T-cell (primary cell): ENCODE results near the gene SHB. TPM values are rescaled to one million over a fixed set of nuclear protein-coding genes. Genes with fewer than 3 reads are reported as not detected.

ENCODE experiments used
- ATAC-seq, 4 experiments: fragments of 200-7000 bp in 3 of 4; fragments of 150-1000 bp in 1 of 4; cut with Tn5 transposase; replicated peaks in 1 of 4; 1 replicate in 3 of 4; 2 replicates in 1 of 4; pipeline ENCODE4 v1.10.0; 2021; ENCODE audit warnings: moderate library complexity in 3 of 4, mild to moderate bottlenecking in 2 of 4, moderate number of reproducible peaks in 1 of 4
- CTCF ChIA-PET, 2 donors: fragments of 300-600 bp; sonication (Branson Sonifier 250); formaldehyde crosslinking; loops; one replicate each; lab custom pipeline; 2022; ENCODE audit warnings: antibody characterized with exemption in 2 of 2; lab: Charles Lee
- POLR2A ChIA-PET, 2 donors: fragments of 300-600 bp; sonication (Branson Sonifier 250); formaldehyde crosslinking; loops; one replicate each; lab custom pipeline; 2022; ENCODE audit warnings: antibody characterized with exemption in 2 of 2; lab: Charles Lee
- DNase-seq, 35 experiments: peaks; one replicate each; pipeline versions ENCODE4 v3.0.0 to v3.0.0-alpha.2; 2013 to 2023
- H3K27ac ChIP-seq: one replicate; pipeline ENCODE4 v1.5.1; 2013; ENCODE audit warnings: low read length
- H3K27me3 ChIP-seq, 2 experiments: replicated peaks in 1 of 2; 1 replicate in 1 of 2; 2 replicates in 1 of 2; pipeline versions ENCODE4 v1.6.1 to v1.7.0; 2013; ENCODE audit warnings: low read length in 1 of 2, mixed read lengths in 1 of 2; ENCODE audit not compliant: control insufficient read depth in 2 of 2, insufficient read depth in 2 of 2; ENCODE audit errors: extremely low read depth in 1 of 2
- H3K36me3 ChIP-seq, 2 donors: 1 replicate in 1 of 2; 2 replicates in 1 of 2; pipeline versions ENCODE4 v1.6.1 to v1.7.0; 2013; ENCODE audit warnings: low read length in 1 of 2; ENCODE audit not compliant: control insufficient read depth in 2 of 2, insufficient read depth in 1 of 2; ENCODE audit errors: extremely low read depth in 1 of 2
- H3K4me1 ChIP-seq, 2 experiments: 1 replicate in 1 of 2; 2 replicates in 1 of 2; pipeline versions ENCODE4 v1.6.1 to v1.7.0; 2013; ENCODE audit warnings: low read length in 2 of 2, mixed read lengths in 1 of 2; ENCODE audit not compliant: insufficient read depth in 2 of 2, control insufficient read depth in 1 of 2; ENCODE audit errors: extremely low read depth in 1 of 2
- H3K4me3 ChIP-seq, 2 donors: 1 replicate in 1 of 2; 2 replicates in 1 of 2; pipeline versions ENCODE4 v1.5.1 to v1.7.0; 2013; ENCODE audit warnings: mild to moderate bottlenecking in 2 of 2, low read length in 1 of 2, moderate library complexity in 1 of 2; ENCODE audit not compliant: control insufficient read depth in 1 of 2; ENCODE audit errors: extremely low read depth in 1 of 2
- H3K9me3 ChIP-seq: 2 replicates; pipeline ENCODE4 v1.7.0; 2013
- H3K27ac Mint-ChIP-seq, 2 donors: one replicate each; pipeline ENCODE4 v1.8.0; 2020 to 2021; ENCODE audit warnings: mild to moderate bottlenecking in 2 of 2, mixed read lengths in 2 of 2
- H3K27me3 Mint-ChIP-seq, 2 donors: one replicate each; pipeline ENCODE4 v1.8.0; 2021 to 2022; ENCODE audit warnings: mixed read lengths in 2 of 2
- H3K36me3 Mint-ChIP-seq: one replicate; pipeline ENCODE4 v1.8.0; 2021; ENCODE audit warnings: mixed read lengths
- H3K4me1 Mint-ChIP-seq, 3 donors: one replicate each; pipeline ENCODE4 v1.8.0; 2020 to 2022; ENCODE audit warnings: mixed read lengths in 3 of 3, mild to moderate bottlenecking in 1 of 3
- H3K4me3 Mint-ChIP-seq, 3 donors: one replicate each; pipeline ENCODE4 v1.8.0; 2020 to 2022; ENCODE audit warnings: mild to moderate bottlenecking in 3 of 3, mixed read lengths in 3 of 3, moderate library complexity in 3 of 3
- H3K9me3 Mint-ChIP-seq, 3 donors: one replicate each; pipeline ENCODE4 v1.8.0; 2020 to 2022; ENCODE audit warnings: mixed read lengths in 3 of 3
- WGBS: methylation state at CpG from one replicate; pipeline ENCODE4 v1.1.5; 2013; ENCODE audit warnings: missing lambda C conversion rate; ENCODE audit not compliant: insufficient coverage; 5-methylcytosine and 5-hydroxymethylcytosine counted together
- total RNA-seq, 35 experiments: library from RNA in 6 of 35; stranded (reverse) in 6 of 35; fragments of 120-200 nt in 1 of 35; gene quantifications; one replicate each; pipeline versions ENCODE4 v1.2.1 to v1.2.4 and lab custom pipeline; 2013 to 2026

The SHB gene
- total RNA-seq, 5 donors from 2014 or later (not counting 1 experiment from before 2014, with no cell fraction given), result 1.2 to 1.5 (median 1.3) TPM

DNA sequence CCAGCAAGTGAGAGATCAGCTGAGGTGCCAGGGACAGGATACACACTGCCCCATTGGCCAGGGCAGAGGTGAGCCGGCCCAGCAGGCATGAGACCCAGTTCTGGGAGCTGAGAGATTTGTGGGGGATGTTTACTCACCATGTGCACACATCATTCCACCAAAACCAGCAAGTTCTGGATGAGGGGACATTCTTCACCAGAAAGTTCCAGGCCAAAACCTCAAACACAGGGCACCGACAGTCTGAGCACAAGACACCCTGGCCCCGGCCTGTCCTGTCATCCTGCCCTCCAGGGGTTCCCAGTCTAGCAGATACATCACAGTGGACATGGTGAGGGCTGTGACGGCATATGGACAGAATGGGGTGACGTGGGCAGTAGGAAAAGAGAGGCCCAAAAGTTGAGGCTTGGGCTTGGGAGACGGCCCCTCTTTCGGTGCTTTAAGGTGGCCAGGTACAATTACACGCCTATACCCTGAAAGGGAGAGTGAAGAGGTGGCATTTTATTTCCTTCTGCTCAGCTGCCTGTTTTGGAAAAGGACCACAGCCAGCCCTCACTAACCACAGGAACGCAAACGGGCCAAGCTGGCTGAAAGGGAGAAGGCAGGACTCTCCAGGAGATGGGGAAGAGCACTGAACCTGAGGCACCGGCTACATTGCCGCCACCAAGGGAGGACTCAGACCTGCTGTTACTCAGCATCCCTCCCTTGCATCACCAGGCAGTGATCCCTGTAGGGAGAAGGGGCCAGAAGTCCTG, 64.0 kb downstream of the SHB start:
- ATAC-seq, result no peak
- H3K27ac ChIP-seq, result no peak overlapping the region
- H3K4me3 ChIP-seq, result no peak overlapping the region
- Mint-ChIP-seq H3K27me3 (no peaks in the 10 kb centered on the region), H3K27ac (no peak overlapping the region), H3K4me1 (peaks cover 12 to 21% (median 12%) of the 10 kb centered on the region in 3 donors), H3K4me3 (no peak overlapping the region), H3K9me3 (no peaks in the 10 kb centered on the region), H3K36me3 (no peaks in the 10 kb centered on the region)
- ChIA-PET CTCF (no interaction called here), POLR2A (no interaction called here)
- no peaks in the 10 kb centered on the region for H3K36me3 ChIP-seq
- WGBS, result 100% methylated on average over 5 of the region's 12 CpGs
- H3K4me1 ChIP-seq, result peaks cover 0 to 41% of the 10 kb centered on the region in 2 experiments
- DNase-seq, result no peak
- no peaks in the 10 kb centered on the region for H3K27me3 ChIP-seq
- no peaks in the 10 kb centered on the region for H3K9me3 ChIP-seq

- Histone ChIP-seq H3K4me3 (no peak overlapping the region), H3K27me3 (no peaks in the 10 kb centered on the region), H3K27ac (no peak overlapping the region), H3K9me3 (no peaks in the 10 kb centered on the region), H3K4me1 (peaks cover 0 to 38% of the 10 kb centered on the region in 2 experiments), H3K36me3 (no peaks in the 10 kb centered on the region)
- ChIA-PET POLR2A (no interaction called here), CTCF (no interaction called here)
- Mint-ChIP-seq H3K4me3 (no peak overlapping the region), H3K27ac (no peak overlapping the region), H3K9me3 (no peaks in the 10 kb centered on the region), H3K36me3 (no peaks in the 10 kb centered on the region), H3K27me3 (no peaks in the 10 kb centered on the region), H3K4me1 (peaks cover 12 to 21% (median 12%) of the 10 kb centered on the region in 3 donors)
- ATAC-seq (no peak), DNase-seq (no peak)
- 91% methylated on average over 9 of the region's 17 CpGs for WGBS
Observed at GRCh38 chr9:38003946-38004808, 64.8 kb downstream of the SHB start.

GRCh38 chr9:38003230-38003629, 65.8 kb downstream of the SHB start:
- H3K4me3 Mint-ChIP-seq, result no peak overlapping the region
- WGBS, result 45% methylated on average over 8 of the region's 8 CpGs
- Histone ChIP-seq H3K9me3 (no peaks in the 10 kb centered on the region), H3K27me3 (no peaks in the 10 kb centered on the region), H3K4me1 (peaks cover 0 to 29% of the 10 kb centered on the region in 2 experiments), H3K36me3 (no peaks in the 10 kb centered on the region), H3K4me3 (no peak overlapping the region), H3K27ac (no peak overlapping the region)
- no peaks in the 10 kb centered on the region for H3K27me3 Mint-ChIP-seq
- ChIA-PET CTCF (no interaction called here), POLR2A (no interaction called here)
- no peaks in the 10 kb centered on the region for H3K9me3 Mint-ChIP-seq
- peaks cover 4 to 15% (median 7%) of the 10 kb centered on the region in 3 donors for H3K4me1 Mint-ChIP-seq
- ATAC-seq (peak in 1 of 4 experiments; percentile 22), DNase-seq (peak in 5 of 35 experiments; percentile 1 to 17 (median 8))
- no peaks in the 10 kb centered on the region for H3K36me3 Mint-ChIP-seq
- no peak overlapping the region for H3K27ac Mint-ChIP-seq

- WGBS, result 81% methylated on average over 6 of the region's 7 CpGs
- H3K9me3 ChIP-seq, result no peaks in the 10 kb centered on the region
- H3K4me3 Mint-ChIP-seq, result no peak overlapping the region
- H3K36me3 ChIP-seq, result no peaks in the 10 kb centered on the region
- no peak overlapping the region for H3K4me3 ChIP-seq
- DNase-seq, result no peak
- H3K9me3 Mint-ChIP-seq, result no peaks in the 10 kb centered on the region
- ATAC-seq, result no peak
- H3K27ac Mint-ChIP-seq, result no peak overlapping the region
- ChIA-PET CTCF (no interaction called here), POLR2A (no interaction called here)
- no peak overlapping the region for H3K27ac ChIP-seq
- peaks cover 0 to 6% (median 3%) of the 10 kb centered on the region in 3 donors for H3K4me1 Mint-ChIP-seq
- H3K4me1 ChIP-seq, result peaks cover 0 to 23% of the 10 kb centered on the region in 2 experiments
- no peaks in the 10 kb centered on the region for H3K27me3 Mint-ChIP-seq
- no peaks in the 10 kb centered on the region for H3K27me3 ChIP-seq
- H3K36me3 Mint-ChIP-seq, result no peaks in the 10 kb centered on the region
Observed at GRCh38 chr9:38001430-38001829, 67.6 kb downstream of the SHB start.

DNA sequence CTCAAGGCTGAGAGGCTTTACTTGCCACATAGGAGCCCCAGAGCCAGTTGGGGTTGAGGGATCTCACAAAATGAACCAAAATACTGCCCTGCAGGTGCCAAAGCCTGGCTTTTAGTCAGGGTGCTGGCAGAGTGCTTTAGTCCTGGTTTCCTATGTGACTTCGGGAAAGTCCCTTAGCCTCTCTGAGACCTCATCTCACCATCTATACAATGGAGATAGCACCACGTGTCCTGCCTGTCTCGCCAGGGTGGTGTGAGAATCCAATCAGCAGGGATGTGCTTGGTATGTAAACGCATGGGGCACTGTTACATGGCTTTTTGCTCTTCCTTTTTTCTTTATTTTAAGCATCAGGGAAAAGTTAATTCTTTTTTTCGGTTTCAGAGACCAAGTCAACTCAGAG, 68.3 kb downstream of the SHB start:
- H3K27ac ChIP-seq, result no peak overlapping the region
- H3K36me3 ChIP-seq, result no peaks in the 10 kb centered on the region
- H3K27me3 Mint-ChIP-seq, result no peaks in the 10 kb centered on the region
- no peak overlapping the region for H3K27ac Mint-ChIP-seq
- H3K9me3 Mint-ChIP-seq, result no peaks in the 10 kb centered on the region
- peaks cover 0 to 23% of the 10 kb centered on the region in 2 experiments for H3K4me1 ChIP-seq
- no peaks in the 10 kb centered on the region for H3K9me3 ChIP-seq
- WGBS, result no CpG with 5 or more reads among the region's 5 CpGs
- ChIA-PET CTCF (no interaction called here), POLR2A (no interaction called here)
- peaks cover 0 to 6% (median 3%) of the 10 kb centered on the region in 3 donors for H3K4me1 Mint-ChIP-seq
- no peak for ATAC-seq
- H3K27me3 ChIP-seq, result no peaks in the 10 kb centered on the region
- no peaks in the 10 kb centered on the region for H3K36me3 Mint-ChIP-seq
- no peak overlapping the region for H3K4me3 ChIP-seq
- no peak overlapping the region for H3K4me3 Mint-ChIP-seq
- no peak for DNase-seq

- WGBS, result 87% methylated on average over 7 of the region's 9 CpGs
- H3K27ac ChIP-seq, result no peak overlapping the region
- H3K9me3 Mint-ChIP-seq, result no peaks in the 10 kb centered on the region
- peaks cover 0 to 23% of the 10 kb centered on the region in 2 experiments for H3K4me1 ChIP-seq
- no peaks in the 10 kb centered on the region for H3K9me3 ChIP-seq
- no peak overlapping the region for H3K4me3 Mint-ChIP-seq
- H3K27ac Mint-ChIP-seq, result no peak overlapping the region
- ATAC-seq (no peak), DNase-seq (no peak)
- H3K4me3 ChIP-seq, result no peak overlapping the region
- ChIA-PET POLR2A (no interaction called here), CTCF (no interaction called here)
- no peaks in the 10 kb centered on the region for H3K36me3 ChIP-seq
- no peaks in the 10 kb centered on the region for H3K27me3 ChIP-seq
- H3K27me3 Mint-ChIP-seq, result no peaks in the 10 kb centered on the region
- H3K36me3 Mint-ChIP-seq, result no peaks in the 10 kb centered on the region
- H3K4me1 Mint-ChIP-seq, result peaks cover 4 to 6% (median 5%) of the 10 kb centered on the region in 3 donors
Observed at GRCh38 chr9:38000332-38000731, 68.7 kb downstream of the SHB start.
